Gastroesophageal sphincter (tissue), 3 donors: Measurements from ENCODE around the gene SNX19.

ENCODE experiments used
- CTCF ChIP-seq, 4 experiments: fragments of 200-600 bp in 2 of 4; fragments of 450-650 bp in 2 of 4; sonication (generic) in 1 of 4; IDR thresholded peaks; one replicate each; pipeline ENCODE4 v1.5.1; 2017 to 2019; ENCODE audit warnings: antibody characterized with exemption in 4 of 4, mild to moderate bottlenecking in 2 of 4, moderate library complexity in 2 of 4
- POLR2A ChIP-seq, 2 donors: fragments of 450-650 bp; IDR thresholded peaks; one replicate each; pipeline ENCODE4 v1.6.1; 2017; ENCODE audit warnings: antibody characterized with exemption in 2 of 2, mild to moderate bottlenecking in 2 of 2, moderate library complexity in 1 of 2

DNA sequence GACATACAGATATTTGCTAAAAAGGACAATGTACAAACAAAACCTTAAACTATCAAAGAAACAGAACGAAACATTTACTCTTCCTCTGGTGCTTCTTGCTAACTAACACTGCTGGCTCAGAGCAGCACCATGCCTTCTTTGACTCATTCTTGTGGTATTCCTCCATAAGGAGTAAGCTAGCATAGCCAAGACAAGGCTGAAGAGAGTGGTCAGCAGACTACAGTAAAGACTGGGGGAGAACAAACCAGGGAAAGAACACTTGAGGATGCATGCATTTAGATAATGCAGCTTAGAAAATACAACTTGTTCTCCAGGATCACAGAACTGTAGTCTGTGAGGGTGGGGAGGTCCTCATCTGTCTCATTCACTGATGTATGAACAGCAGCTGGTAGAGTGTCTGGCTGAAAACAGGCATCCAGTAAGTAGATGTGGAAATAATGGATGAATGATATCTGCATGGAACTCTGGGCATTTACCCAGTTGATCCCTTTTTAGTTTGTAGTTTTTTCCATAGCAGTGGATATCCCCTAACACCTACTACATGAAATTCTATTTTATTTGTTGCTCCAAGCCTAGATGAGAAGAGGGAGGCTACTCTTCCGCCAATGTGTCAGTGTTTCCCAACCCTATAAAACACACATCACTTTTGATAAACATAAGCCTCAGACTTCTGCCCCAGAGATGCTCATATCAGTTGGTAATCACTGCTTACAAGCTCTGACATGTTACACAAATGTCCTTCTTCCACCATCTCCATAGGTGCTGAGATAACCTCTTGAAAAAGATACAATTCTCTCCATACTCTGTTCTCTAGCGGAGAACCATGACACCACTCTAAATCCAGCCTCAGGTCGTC lies 7.3 kb downstream of the SNX19 start:
- no peak for TF ChIP-seq CTCF (IDR thresholded peaks at IDR 0.05)
- no peak for TF ChIP-seq POLR2A (IDR thresholded peaks at IDR 0.05)
